ENCODE measurements around the gene ZNF677.
"Not testable (repeated sequence)": the region's sequence is repeated elsewhere in the genome, so short reads cannot be mapped to it uniquely, and the experiment has no call there.

The ZNF677 gene

GRCh38 chr19:53272044-53272443 is 17.4 kb upstream of the ZNF677 start:
- in situ Hi-C loops (cut with MboI; ENCODE audit: low sequenced_read_pairs, unreplicated experiment) = no loop called here
- TF ChIP-seq, protein P1, sequence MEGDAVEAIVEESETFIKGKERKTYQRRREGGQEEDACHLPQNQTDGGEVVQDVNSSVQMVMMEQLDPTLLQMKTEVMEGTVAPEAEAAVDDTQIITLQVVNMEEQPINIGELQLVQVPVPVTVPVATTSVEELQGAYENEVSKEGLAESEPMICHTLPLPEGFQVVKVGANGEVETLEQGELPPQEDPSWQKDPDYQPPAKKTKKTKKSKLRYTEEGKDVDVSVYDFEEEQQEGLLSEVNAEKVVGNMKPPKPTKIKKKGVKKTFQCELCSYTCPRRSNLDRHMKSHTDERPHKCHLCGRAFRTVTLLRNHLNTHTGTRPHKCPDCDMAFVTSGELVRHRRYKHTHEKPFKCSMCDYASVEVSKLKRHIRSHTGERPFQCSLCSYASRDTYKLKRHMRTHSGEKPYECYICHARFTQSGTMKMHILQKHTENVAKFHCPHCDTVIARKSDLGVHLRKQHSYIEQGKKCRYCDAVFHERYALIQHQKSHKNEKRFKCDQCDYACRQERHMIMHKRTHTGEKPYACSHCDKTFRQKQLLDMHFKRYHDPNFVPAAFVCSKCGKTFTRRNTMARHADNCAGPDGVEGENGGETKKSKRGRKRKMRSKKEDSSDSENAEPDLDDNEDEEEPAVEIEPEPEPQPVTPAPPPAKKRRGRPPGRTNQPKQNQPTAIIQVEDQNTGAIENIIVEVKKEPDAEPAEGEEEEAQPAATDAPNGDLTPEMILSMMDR (IDR thresholded peaks at IDR 0.05; ENCODE audit: borderline replicate concordance, control extremely low read depth, extremely low read depth, insufficient read depth, missing control alignments) = no peak
- DNase-seq (ENCODE audit: low spot score) = no peak

GRCh38 chr19:53269861-53270260 is 15.2 kb upstream of the ZNF677 start:
- in situ Hi-C loops (cut with MboI; ENCODE audit: low sequenced_read_pairs, unreplicated experiment); DNase-seq (ENCODE audit: low spot score): not testable (repeated sequence)

GRCh38 chr19:53267623-53268022 is 12.9 kb upstream of the ZNF677 start, which contains the start of gene VN1R4:
Gene VN1R4 (minus strand): TSS chr19:53267723. CDS start chr19:53267665, 58 bp downstream.
- in situ Hi-C loops (cut with MboI; ENCODE audit: low sequenced_read_pairs, unreplicated experiment); DNase-seq (ENCODE audit: low spot score): not testable (repeated sequence)

DNA sequence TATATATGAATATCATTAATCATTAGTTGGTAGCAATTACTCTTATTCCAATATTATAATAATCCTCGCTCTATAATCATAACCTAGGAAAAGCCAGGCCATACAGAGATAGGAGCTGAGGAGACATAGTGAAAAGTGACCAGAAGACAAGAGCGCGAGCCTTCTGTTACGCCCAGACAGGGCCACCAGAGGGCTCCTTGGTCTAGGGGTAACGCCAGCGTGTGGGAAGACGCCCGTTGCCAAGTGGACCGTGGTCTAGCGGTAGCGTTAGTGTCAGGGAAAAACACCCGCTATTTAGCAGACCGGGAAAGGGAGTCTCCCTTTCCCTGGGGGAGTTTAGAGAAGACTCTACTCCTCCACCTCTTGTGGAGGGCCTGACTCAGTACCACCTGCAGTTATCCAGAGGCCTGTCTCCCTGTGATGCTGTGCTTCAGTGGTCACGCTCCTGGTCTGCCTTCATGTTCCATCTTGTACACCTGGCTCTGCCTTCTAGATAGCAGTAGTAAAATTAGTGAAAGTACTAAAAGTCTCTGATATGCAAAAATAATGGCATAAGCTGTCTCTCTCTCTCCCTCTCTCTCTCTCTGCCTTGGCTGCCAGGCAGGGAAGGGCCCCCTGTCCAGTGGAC is 3.2 kb upstream of the ZNF677 start, which contains the start of gene VN1R2:
VN1R2 (plus strand) TSS at position 578 of the 628 bp plus-strand sequence. CDS start 84 bp downstream, outside the sequence.
- in situ Hi-C loops (cut with MboI; ENCODE audit: low sequenced_read_pairs, unreplicated experiment); DNase-seq (ENCODE audit: low spot score): not testable (repeated sequence)

GRCh38 chr19:53246498-53246897 is 8.2 kb downstream of the ZNF677 start:
- in situ Hi-C loops (cut with MboI; ENCODE audit: low sequenced_read_pairs, unreplicated experiment) = no loop called here
- TF ChIP-seq, protein P1 (IDR thresholded peaks at IDR 0.05; ENCODE audit: borderline replicate concordance, control extremely low read depth, extremely low read depth, insufficient read depth, missing control alignments) = no peak
- DNase-seq (ENCODE audit: low spot score) = peak; percentile 38

- DNase-seq (ENCODE audit: low spot score) = no peak
- TF ChIP-seq, protein P1 (IDR thresholded peaks at IDR 0.05; ENCODE audit: borderline replicate concordance, control extremely low read depth, extremely low read depth, insufficient read depth, missing control alignments) = no peak
- in situ Hi-C loops (cut with MboI; ENCODE audit: low sequenced_read_pairs, unreplicated experiment) = no loop called here
Measured at GRCh38 chr19:53237114-53237777, 17.4 kb downstream of the ZNF677 start.

- in situ Hi-C loops (cut with MboI; ENCODE audit: low sequenced_read_pairs, unreplicated experiment) = no loop called here
- TF ChIP-seq, protein P1 (IDR thresholded peaks at IDR 0.05; ENCODE audit: borderline replicate concordance, control extremely low read depth, extremely low read depth, insufficient read depth, missing control alignments) = no peak
- no peak for DNase-seq (ENCODE audit: low spot score)
Measured at GRCh38 chr19:53224606-53225005, 30.1 kb downstream of the ZNF677 start.

DNA sequence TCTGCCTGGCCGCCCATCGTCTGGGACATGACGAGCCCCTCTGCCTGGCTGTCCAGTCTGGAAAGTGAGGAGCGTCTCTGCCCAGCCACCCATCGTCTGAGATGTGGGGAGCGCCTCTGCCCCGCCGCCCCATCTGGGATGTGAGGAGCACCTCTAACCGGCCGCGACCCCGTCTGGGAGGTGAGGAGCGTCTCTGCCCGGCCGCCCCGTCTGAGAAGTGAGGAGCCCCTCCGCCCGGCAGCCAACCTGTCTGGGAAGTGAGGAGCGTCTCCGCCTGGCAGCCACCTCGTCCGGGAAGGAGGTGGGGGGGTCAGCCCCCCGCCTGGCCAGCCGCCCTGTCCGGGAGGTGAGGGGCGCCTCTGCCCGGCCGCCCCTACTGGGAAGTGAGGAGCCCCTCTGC is 32.0 kb downstream of the ZNF677 start:
- in situ Hi-C loops (cut with MboI; ENCODE audit: low sequenced_read_pairs, unreplicated experiment); DNase-seq (ENCODE audit: low spot score): not testable (repeated sequence)
